Dermis blood vessel endothelial cell (primary cell): ENCODE data around the gene CUL3. TPM values are rescaled to one million over a fixed set of nuclear protein-coding genes. Genes with fewer than 3 reads are reported as not detected.
"Not testable (repeated sequence)": the region's sequence is repeated elsewhere in the genome, so short reads cannot be mapped to it uniquely, and the experiment has no call there.

Experiments
- DNase-seq: peaks from one replicate; pipeline ENCODE4 v3.0.0; 2010
- total RNA-seq: library from RNA; depleted of rRNA; stranded (reverse); fragments of >200 nt; gene quantifications from 2 replicates; pipeline ENCODE4 v1.2.3, GENCODE V29; 2014

The CUL3 gene
- total RNA-seq, result 69.4 and 114 TPM in 2 replicates

GRCh38 chr2:224585211-224586088 is at the start of gene CUL3:
CUL3 (minus strand) TSS chr2:224585363; CDS start chr2:224585009, 354 bp downstream.
- DNase-seq, result peak; percentile 98

- no peak for DNase-seq
Observed at GRCh38 chr2:224630659-224631550, 45.7 kb upstream of the CUL3 start.

- DNase-seq, result no peak
Observed at GRCh38 chr2:224628416-224628815, 43.3 kb upstream of the CUL3 start.

GRCh38 chr2:224626735-224627134 is 41.6 kb upstream of the CUL3 start:
- no peak for DNase-seq

- no peak for DNase-seq
Observed at GRCh38 chr2:224613543-224614286, 28.6 kb upstream of the CUL3 start.

GRCh38 chr2:224612578-224612977 is 27.4 kb upstream of the CUL3 start:
- no peak for DNase-seq

GRCh38 chr2:224611938-224612337 is 26.8 kb upstream of the CUL3 start:
- DNase-seq, result no peak

- no peak for DNase-seq
Observed at GRCh38 chr2:224608104-224608503, 22.9 kb upstream of the CUL3 start.

GRCh38 chr2:224603746-224604500 is 18.8 kb upstream of the CUL3 start:
- not testable (repeated sequence) for DNase-seq

GRCh38 chr2:224602778-224603375 is 17.7 kb upstream of the CUL3 start:
- DNase-seq, result not testable (repeated sequence)

GRCh38 chr2:224601923-224602322 is 16.8 kb upstream of the CUL3 start:
- DNase-seq, result no peak

- DNase-seq, result no peak
Observed at GRCh38 chr2:224598678-224599077, 13.5 kb upstream of the CUL3 start.

GRCh38 chr2:224596289-224596688 is 11.1 kb upstream of the CUL3 start:
- no peak for DNase-seq

- DNase-seq, result no peak
Observed at GRCh38 chr2:224595518-224595917, 10.4 kb upstream of the CUL3 start.

GRCh38 chr2:224594840-224595239 is 9.7 kb upstream of the CUL3 start:
- DNase-seq, result no peak

- peak; percentile 44 for DNase-seq
Observed at GRCh38 chr2:224591220-224591619, 6.1 kb upstream of the CUL3 start.

- DNase-seq, result no peak
Observed at GRCh38 chr2:224586127-224586695, 1.0 kb upstream of the CUL3 start.

GRCh38 chr2:224584785-224585210 is 365 bp downstream of the CUL3 start:
- peak; percentile 44 for DNase-seq

- DNase-seq, result peak; percentile 65
Observed at GRCh38 chr2:224584111-224584784, 915 bp downstream of the CUL3 start.

GRCh38 chr2:224583033-224583432 is 2.1 kb downstream of the CUL3 start:
- not testable (repeated sequence) for DNase-seq
